Measurements from ENCODE around the gene MED25.

Gene MED25

DNA sequence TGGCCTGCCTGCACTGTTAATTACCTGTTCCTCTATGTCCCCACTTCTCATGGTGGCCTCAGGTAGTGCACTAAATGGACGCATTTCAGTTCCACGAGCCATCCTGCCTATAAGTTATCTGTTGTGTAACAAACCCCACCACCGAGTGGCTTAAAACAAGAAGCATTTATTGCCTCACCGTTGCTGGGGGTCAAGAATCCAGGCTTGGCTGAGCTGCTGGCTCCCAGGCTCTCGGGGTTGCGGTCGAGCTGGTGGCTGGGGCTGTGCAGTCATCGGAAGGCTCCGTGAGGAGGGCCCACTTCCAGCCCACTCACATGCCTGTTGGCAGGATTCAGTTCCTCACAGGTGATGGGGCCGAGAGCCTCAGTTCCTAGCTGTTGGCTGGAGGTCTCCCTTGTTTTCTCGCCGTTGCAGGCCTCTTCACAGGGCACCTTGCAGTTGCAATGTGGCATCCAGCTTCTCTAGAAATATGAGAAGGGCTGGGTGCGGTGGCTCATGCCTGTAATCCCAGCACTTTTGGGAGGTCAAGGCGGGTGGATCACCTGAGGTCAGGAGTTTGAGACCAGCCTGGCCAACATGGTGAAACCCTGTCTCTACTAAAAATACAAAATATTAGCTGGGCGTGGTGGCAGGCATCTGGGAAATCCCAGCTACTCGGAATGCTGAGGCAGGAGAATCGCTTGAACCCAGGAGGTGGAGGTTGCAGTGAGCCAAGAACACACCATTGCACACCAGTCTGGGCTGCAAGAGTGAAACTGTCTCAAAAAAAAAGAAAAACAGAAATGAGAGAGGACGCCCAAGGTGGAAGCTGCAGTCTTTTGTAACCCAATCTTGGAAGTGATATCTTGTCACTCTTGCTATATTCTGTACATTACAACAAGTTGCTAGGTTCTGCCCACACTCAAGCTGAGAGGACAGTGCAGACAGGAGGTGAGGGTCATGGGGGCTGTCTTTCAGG lies 26.3 kb downstream of the MED25 start:
- DNase-seq (ENCODE audit: low read depth in 2 of 2) = no peak

GRCh38 chr19:49845414-49845813 lies 27.3 kb downstream of the MED25 start:
- DNase-seq (ENCODE audit: low read depth in 2 of 2) = no peak

- no peak for DNase-seq (ENCODE audit: low read depth in 2 of 2)
These were observed 28.3 kb downstream of the MED25 start for GRCh38 chr19:49846408-49846807.

GRCh38 chr19:49847731-49848696 lies 29.9 kb downstream of the MED25 start:
- no peak for DNase-seq (ENCODE audit: low read depth in 2 of 2)

DNA sequence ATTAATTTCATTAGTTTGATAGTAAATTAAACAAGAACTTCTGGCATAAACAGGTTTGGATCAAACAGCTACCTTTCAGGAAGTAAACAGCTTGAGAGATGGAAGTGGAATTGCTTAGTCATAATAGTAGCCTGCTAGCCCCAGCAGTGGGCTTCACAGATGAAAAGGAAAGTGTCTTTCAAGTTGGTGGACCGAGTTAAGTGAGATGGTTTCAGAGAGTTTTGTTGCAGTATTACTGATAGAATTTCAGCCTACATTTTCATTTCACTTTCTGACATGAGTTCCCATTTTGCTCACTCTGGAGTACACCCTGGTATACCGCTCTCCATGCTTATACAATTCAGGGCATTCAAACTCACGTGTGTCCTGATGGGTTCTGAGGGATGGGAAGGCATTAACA lies 30.8 kb downstream of the MED25 start:
- no peak for DNase-seq (ENCODE audit: low read depth in 2 of 2)

DNA sequence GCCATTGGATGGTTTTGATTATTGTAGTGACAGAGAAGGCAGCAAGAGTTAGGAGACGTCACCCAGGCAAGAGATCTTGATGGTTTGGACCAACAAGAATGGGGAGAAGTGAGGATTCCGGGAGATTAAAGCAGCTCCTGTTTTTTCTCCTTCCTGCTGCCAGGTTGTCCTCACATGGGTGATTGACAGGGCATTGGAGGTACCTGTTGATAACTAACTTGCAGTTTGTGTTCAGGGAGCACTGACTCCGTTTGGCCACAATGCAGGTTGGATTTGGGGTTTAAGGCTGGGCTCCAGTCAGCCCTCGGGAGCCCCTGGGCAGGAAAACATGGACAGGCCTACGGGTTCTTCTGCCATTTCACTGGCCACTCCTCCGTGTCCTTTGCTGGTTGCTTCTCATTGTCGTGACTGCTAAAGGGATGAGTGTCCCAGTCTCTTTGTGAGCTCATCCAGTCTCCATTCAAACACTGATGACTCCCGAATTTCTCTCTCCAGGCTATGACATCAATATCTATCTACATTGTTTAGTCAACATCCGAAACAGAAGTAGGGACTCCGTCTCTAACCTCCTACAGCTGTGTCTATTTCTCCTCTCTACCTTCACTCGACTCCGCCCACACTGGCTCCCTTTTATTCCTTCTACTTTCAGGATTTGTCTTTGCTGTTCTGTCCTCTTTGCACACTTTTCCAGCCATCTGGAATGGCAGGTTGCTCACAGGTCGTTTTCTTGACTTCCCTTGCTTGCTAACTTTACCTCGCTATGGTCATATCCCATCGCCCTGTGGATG lies 31.5 kb downstream of the MED25 start:
- DNase-seq (ENCODE audit: low read depth in 2 of 2) = no peak

- DNase-seq (ENCODE audit: low read depth in 2 of 2) = no peak
These were observed 32.1 kb downstream of the MED25 start for GRCh38 chr19:49850221-49850486.

DNA sequence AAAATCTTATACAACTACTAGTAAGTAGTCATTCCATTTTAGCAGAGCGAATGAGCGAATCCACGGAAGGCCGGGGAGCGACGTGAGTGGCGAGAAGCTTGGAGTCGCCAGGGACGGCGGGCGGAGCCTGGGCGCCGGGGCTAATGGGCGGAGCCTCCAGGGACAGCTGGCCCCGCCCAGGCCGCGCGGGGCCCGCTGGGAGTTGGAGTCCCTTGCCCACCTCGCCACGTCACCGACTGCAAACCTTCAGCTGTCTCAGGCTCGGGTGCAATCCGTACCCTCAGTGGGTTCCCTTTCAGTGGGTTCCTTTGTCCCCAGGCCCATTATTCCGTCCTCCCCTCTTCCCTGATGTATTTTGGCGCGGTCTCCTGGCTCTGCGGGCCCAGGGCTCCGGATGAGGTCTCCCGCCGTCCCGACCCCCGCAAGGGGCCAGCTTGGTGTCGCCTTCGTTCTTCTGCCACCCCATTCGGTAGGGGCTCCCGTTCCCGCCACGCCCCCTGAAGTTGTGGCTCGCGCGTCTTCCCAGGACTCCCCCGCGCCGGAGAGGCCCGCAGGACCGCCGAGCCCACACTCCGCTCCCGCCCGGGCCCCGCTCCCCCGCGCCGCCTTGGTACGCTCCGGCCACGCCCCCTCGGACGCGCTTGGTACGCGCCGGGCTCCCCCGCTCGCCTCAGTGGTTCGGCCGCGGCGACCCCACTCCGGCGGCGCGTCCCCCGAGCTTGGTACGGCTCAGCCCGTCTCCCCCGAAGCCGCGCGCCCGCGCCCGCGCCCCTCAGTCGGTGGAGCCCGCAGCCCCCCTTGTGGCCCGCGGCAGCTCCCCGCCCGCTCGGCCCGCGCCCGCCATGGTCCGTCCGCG lies 32.6 kb downstream of the MED25 start, which contains the start of gene PTOV1:
PTOV1 (plus strand) TSS at position 673 of the 856 bp plus-strand sequence.
- peak; percentile 72 to 83 for DNase-seq (ENCODE audit: low read depth in 2 of 2)

GRCh38 chr19:49851456-49852259 lies 33.6 kb downstream of the MED25 start:
- no peak for DNase-seq (ENCODE audit: low read depth in 2 of 2)

DNA sequence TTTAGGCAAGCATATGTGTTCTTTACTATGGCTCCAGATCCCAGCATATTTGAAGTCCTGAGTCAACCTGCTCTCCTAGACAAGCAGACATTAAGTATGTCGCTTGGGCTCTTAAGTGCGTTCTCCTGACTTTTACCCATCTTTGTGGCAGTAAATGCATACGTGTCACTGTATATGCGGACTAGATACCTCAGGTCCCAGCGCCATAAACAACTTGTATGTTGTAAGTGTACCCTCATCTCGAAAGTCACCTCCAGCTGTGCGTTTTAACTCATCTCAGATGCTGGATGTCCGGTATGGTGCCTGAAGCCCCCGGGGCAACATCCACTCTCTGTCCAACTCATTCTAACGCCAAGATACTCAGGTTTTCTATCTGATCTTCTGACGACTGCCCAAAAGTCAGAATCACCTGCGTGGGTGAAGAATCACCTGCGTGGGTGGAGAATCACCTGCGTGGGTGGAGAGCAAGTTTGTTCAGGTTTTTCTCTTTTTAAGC lies 34.6 kb downstream of the MED25 start:
- DNase-seq (ENCODE audit: low read depth in 2 of 2) = no peak

- DNase-seq (ENCODE audit: low read depth in 2 of 2) = no peak
These were observed 35.8 kb downstream of the MED25 start for GRCh38 chr19:49853852-49854377.

DNA sequence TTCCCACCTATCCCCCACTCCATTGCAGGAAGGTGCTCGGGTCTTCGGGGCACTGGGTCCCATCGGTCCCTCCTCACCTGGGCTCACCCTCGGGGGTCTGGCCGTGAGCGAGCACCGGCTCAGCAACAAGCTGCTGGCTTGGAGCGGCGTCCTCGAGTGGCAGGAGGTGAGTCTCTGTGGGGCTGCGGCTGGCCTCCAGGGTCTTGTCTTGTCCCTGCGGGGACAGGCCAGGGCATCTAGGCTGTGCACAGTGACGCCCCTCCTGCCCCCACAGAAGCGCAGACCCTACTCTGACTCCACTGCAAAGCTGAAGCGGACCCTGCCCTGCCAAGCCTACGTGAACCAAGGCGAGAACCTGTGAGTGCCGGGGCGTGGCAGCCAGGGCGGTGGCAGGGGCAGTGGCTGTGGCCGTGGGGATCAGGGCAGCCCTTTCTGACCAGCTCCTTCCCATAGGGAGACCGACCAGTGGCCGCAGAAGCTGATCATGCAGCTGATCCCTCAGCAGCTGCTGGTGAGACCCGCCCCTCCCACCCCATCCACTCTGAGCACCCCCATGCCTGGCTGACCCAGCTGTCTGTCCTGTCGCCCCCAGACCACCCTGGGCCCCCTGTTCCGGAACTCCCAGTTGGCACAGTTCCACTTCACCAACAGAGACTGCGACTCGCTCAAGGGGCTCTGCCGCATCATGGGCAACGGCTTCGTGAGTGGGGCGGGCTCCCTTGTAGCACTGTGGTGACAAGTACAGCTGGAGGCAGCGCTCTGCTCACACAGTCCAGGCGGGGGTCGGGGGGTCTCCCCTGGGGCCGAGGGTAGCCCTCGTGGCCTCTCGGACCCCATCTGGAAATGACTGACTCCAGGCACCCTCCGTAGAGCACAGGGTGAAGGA lies 36.5 kb downstream of the MED25 start:
- DNase-seq (ENCODE audit: low read depth in 2 of 2) = no peak

GRCh38 chr19:49855277-49855675 lies 37.2 kb downstream of the MED25 start:
- DNase-seq (ENCODE audit: low read depth in 2 of 2) = no peak

- DNase-seq (ENCODE audit: low read depth in 2 of 2) = no peak
These were observed 37.8 kb downstream of the MED25 start for GRCh38 chr19:49855676-49856573.

GRCh38 chr19:49856574-49857021 lies 38.5 kb downstream of the MED25 start:
- no peak for DNase-seq (ENCODE audit: low read depth in 2 of 2)

- no peak for DNase-seq (ENCODE audit: low read depth in 2 of 2)
These were observed 39.2 kb downstream of the MED25 start for GRCh38 chr19:49857061-49857837.

- no peak for DNase-seq (ENCODE audit: low read depth in 2 of 2)
These were observed 39.7 kb downstream of the MED25 start for GRCh38 chr19:49857838-49858087.
